ENCODE data around the gene A3GALT2. TPM values are rescaled to one million over a fixed set of nuclear protein-coding genes. Genes with fewer than 3 reads are reported as not detected.

The A3GALT2 gene
- total and polyA plus RNA-seq, 4 donors, result not detected

- TF ChIP-seq RAD21 (IDR thresholded peaks at IDR 0.05), result peak; percentile 66 to 88
- TF ChIP-seq CTCF (IDR thresholded peaks at IDR 0.05; ENCODE audit: low read depth, low read length, missing input control), result peak; percentile 86
- no peak for TF ChIP-seq SP1 (IDR thresholded peaks at IDR 0.05)
- Histone ChIP-seq H3K36me3 (ENCODE audit: control insufficient read depth in 4 of 4, insufficient read depth in 3 of 4, low read depth in 1 of 4, low read length in 3 of 4) (peaks cover 0 to 6% (median 3%) of the 10 kb centered on the region in 4 donors), H3K4me1 (ENCODE audit: control insufficient read depth in 4 of 4, insufficient read depth in 4 of 4, low read length in 3 of 4) (peaks cover 6 to 30% (median 18%) of the 10 kb centered on the region in 4 donors), H3K4me3 (ENCODE audit: low read depth in 1 of 3, low read length in 3 of 3) (no peak overlapping the region), H3K9me3 (ENCODE audit: control insufficient read depth in 4 of 4, low read length in 3 of 4) (no peaks in the 10 kb centered on the region), H3K9ac (ENCODE audit: low read depth in 1 of 2, low read length in 2 of 2) (no peak overlapping the region), H3K27me3 (ENCODE audit: control insufficient read depth in 4 of 4, insufficient read depth in 4 of 4, low read length in 3 of 4) (no peaks in the 10 kb centered on the region), H3K27ac (ENCODE audit: low read depth in 1 of 2, low read length in 2 of 2) (no peak overlapping the region)
- DNase-seq (ENCODE audit: low spot score), result peak; percentile 77
- WGBS, result 79% methylated on average over 18 of the region's 18 CpGs
Measured at GRCh38 chr1:33298623-33299277, 22.1 kb downstream of the A3GALT2 start.

GRCh38 chr1:33297911-33298622 is 22.8 kb downstream of the A3GALT2 start:
- Histone ChIP-seq H3K9ac (ENCODE audit: low read depth in 1 of 2, low read length in 2 of 2) (no peak overlapping the region), H3K27me3 (ENCODE audit: control insufficient read depth in 4 of 4, insufficient read depth in 4 of 4, low read length in 3 of 4) (no peaks in the 10 kb centered on the region), H3K4me1 (ENCODE audit: control insufficient read depth in 4 of 4, insufficient read depth in 4 of 4, low read length in 3 of 4) (peaks cover 6 to 30% (median 18%) of the 10 kb centered on the region in 4 donors), H3K9me3 (ENCODE audit: control insufficient read depth in 4 of 4, low read length in 3 of 4) (no peaks in the 10 kb centered on the region), H3K27ac (ENCODE audit: low read depth in 1 of 2, low read length in 2 of 2) (no peak overlapping the region), H3K4me3 (ENCODE audit: low read depth in 1 of 3, low read length in 3 of 3) (no peak overlapping the region), H3K36me3 (ENCODE audit: control insufficient read depth in 4 of 4, insufficient read depth in 3 of 4, low read depth in 1 of 4, low read length in 3 of 4) (peaks cover 0 to 9% (median 5%) of the 10 kb centered on the region in 4 donors)
- DNase-seq (ENCODE audit: low spot score), result no peak
- 90% methylated on average over 4 of the region's 4 CpGs for WGBS
- no peak for TF ChIP-seq CTCF (IDR thresholded peaks at IDR 0.05; ENCODE audit: low read depth, low read length, missing input control)
- no peak for TF ChIP-seq JUND (IDR thresholded peaks at IDR 0.05)
- no peak for TF ChIP-seq RAD21 (IDR thresholded peaks at IDR 0.05)
- no peak for TF ChIP-seq EGR1 (IDR thresholded peaks at IDR 0.05; ENCODE audit: low read depth in 2 of 2)
- TF ChIP-seq REST (IDR thresholded peaks at IDR 0.05), result no peak
- TF ChIP-seq NR2F2 (IDR thresholded peaks at IDR 0.05), result no peak
- TF ChIP-seq TAF1 (conservative IDR thresholded peaks at IDR 0.05), result no peak
- no peak for TF ChIP-seq HNF4A (conservative IDR thresholded peaks at IDR 0.05)
- TF ChIP-seq YY1 (IDR thresholded peaks at IDR 0.05), result no peak
- TF ChIP-seq ZBTB33 (IDR thresholded peaks at IDR 0.05), result no peak
- TF ChIP-seq GABPA (IDR thresholded peaks at IDR 0.05 in 1 of 2, conservative IDR thresholded peaks at IDR 0.05 in 1 of 2), result no peak
- TF ChIP-seq ATF3 (IDR thresholded peaks at IDR 0.05), result no peak
- no peak for TF ChIP-seq RXRA (IDR thresholded peaks at IDR 0.05)
- TF ChIP-seq FOXA1 (IDR thresholded peaks at IDR 0.05), result no peak
- no peak for TF ChIP-seq MAX (IDR thresholded peaks at IDR 0.05)
- no peak for TF ChIP-seq SP1 (IDR thresholded peaks at IDR 0.05)
